ENCODE data around the gene NOL7.

DNA sequence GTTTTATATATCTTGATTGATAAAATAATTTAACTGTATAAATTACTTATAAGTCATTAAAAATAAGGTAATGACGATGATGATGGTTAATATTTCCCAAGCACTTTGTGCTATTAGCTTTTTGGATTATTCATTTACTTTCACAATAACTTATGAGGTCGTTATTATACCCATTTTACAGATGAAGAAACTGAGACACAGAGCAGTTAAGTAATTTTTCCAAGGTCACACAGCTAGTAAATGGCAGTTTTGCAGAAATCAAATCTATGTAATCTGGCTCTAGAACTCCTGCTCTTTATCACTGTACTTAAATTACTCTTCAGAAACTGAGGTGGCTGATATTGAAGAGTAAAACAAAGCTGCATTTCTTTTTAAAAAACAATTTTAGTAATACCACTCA is 18.2 kb downstream of the NOL7 start:
- TF ChIP-seq, protein P1, sequence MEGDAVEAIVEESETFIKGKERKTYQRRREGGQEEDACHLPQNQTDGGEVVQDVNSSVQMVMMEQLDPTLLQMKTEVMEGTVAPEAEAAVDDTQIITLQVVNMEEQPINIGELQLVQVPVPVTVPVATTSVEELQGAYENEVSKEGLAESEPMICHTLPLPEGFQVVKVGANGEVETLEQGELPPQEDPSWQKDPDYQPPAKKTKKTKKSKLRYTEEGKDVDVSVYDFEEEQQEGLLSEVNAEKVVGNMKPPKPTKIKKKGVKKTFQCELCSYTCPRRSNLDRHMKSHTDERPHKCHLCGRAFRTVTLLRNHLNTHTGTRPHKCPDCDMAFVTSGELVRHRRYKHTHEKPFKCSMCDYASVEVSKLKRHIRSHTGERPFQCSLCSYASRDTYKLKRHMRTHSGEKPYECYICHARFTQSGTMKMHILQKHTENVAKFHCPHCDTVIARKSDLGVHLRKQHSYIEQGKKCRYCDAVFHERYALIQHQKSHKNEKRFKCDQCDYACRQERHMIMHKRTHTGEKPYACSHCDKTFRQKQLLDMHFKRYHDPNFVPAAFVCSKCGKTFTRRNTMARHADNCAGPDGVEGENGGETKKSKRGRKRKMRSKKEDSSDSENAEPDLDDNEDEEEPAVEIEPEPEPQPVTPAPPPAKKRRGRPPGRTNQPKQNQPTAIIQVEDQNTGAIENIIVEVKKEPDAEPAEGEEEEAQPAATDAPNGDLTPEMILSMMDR (IDR thresholded peaks at IDR 0.05; ENCODE audit: low read depth, low read length), result no peak
- TF ChIP-seq EZH2phosphoT487 (IDR thresholded peaks at IDR 0.05; ENCODE audit: low read depth), result no peak

Measured in OCI-LY3 (cell line).